ENCODE results near the gene IL21. TPM values are rescaled to one million over a fixed set of nuclear protein-coding genes. Genes with fewer than 3 reads are reported as not detected.
"Not testable (repeated sequence)": the region's sequence is repeated elsewhere in the genome, so short reads cannot be mapped to it uniquely, and the experiment has no call there.

IL21 gene
- polyA plus RNA-seq, 1 donor (not counting 4 experiments of a cell fraction or from before 2014, with no cell fraction given): not detected

GRCh38 chr4:122658377-122658776 lies 37.5 kb upstream of the IL21 start:
- no peaks in the 10 kb centered on the region for H3K36me3 ChIP-seq (ENCODE audit: control insufficient read depth in 2 of 2, extremely low read depth in 1 of 2, insufficient read depth in 2 of 2, low read length in 2 of 2)
- no peaks in the 10 kb centered on the region for H3K27me3 ChIP-seq (ENCODE audit: control insufficient read depth, extremely low read depth, insufficient read depth, low read length)
- no peak overlapping the region for H2AFZ ChIP-seq (ENCODE audit: control insufficient read depth, low read length)
- no peak overlapping the region for H3K4me3 ChIP-seq (ENCODE audit: control insufficient read depth in 2 of 3, extremely low read depth in 1 of 3, insufficient read depth in 2 of 3, low read depth in 1 of 3, low read length in 3 of 3)
- H3K9ac ChIP-seq (ENCODE audit: control insufficient read depth, extremely low read depth, insufficient read depth, low read length): no peak overlapping the region
- H4K20me1 ChIP-seq (ENCODE audit: control insufficient read depth, extremely low read depth, insufficient read depth, low read length): no peaks in the 10 kb centered on the region
- no peaks in the 10 kb centered on the region for H3K9me1 ChIP-seq (ENCODE audit: control insufficient read depth, extremely low read depth, insufficient read depth, low read length)
- H3K27ac ChIP-seq (ENCODE audit: control insufficient read depth, insufficient read depth, low read length): no peak overlapping the region
- no peaks in the 10 kb centered on the region for H3K79me2 ChIP-seq (ENCODE audit: control insufficient read depth, insufficient read depth, low read length)
- H3K4me1 ChIP-seq (ENCODE audit: control insufficient read depth, extremely low read depth, insufficient read depth, low read length): no peaks in the 10 kb centered on the region
- dilution Hi-C loops (cut with MboI; ENCODE audit: extremely low pct_ligation_motif_present, low sequenced_read_pairs): no loop called here
- no peak overlapping the region for H3K4me2 ChIP-seq (ENCODE audit: control insufficient read depth, extremely low read depth, insufficient read depth, low read depth, low read length)
- DNase-seq (ENCODE audit: low read depth, low spot score): no peak
- H3K9me3 ChIP-seq (ENCODE audit: control insufficient read depth, low read depth, low read length): no peaks in the 10 kb centered on the region
- no peak for FAIRE-seq
- TF ChIP-seq CTCF (optimal IDR thresholded peaks at IDR 0.05 in 1 of 3, IDR thresholded peaks at IDR 0.05 in 1 of 3, conservative IDR thresholded peaks at IDR 0.05 in 1 of 3; ENCODE audit: extremely low read depth in 1 of 3, insufficient read depth in 2 of 3, low read length in 3 of 3): no peak
- TF ChIP-seq EZH2 (IDR thresholded peaks at IDR 0.05; ENCODE audit: low read length): no peak

- Histone ChIP-seq H3K4me2 (ENCODE audit: control insufficient read depth, extremely low read depth, insufficient read depth, low read depth, low read length) (no peak overlapping the region), H3K9me1 (ENCODE audit: control insufficient read depth, extremely low read depth, insufficient read depth, low read length) (no peaks in the 10 kb centered on the region), H4K20me1 (ENCODE audit: control insufficient read depth, extremely low read depth, insufficient read depth, low read length) (no peaks in the 10 kb centered on the region), H3K79me2 (ENCODE audit: control insufficient read depth, insufficient read depth, low read length) (no peaks in the 10 kb centered on the region), H3K4me1 (ENCODE audit: control insufficient read depth, extremely low read depth, insufficient read depth, low read length) (no peaks in the 10 kb centered on the region), H3K9ac (ENCODE audit: control insufficient read depth, extremely low read depth, insufficient read depth, low read length) (no peak overlapping the region), H2AFZ (ENCODE audit: control insufficient read depth, low read length) (no peak overlapping the region), H3K27ac (ENCODE audit: control insufficient read depth, insufficient read depth, low read length) (no peak overlapping the region), H3K36me3 (ENCODE audit: control insufficient read depth in 2 of 2, extremely low read depth in 1 of 2, insufficient read depth in 2 of 2, low read length in 2 of 2) (no peaks in the 10 kb centered on the region), H3K4me3 (ENCODE audit: control insufficient read depth in 2 of 3, extremely low read depth in 1 of 3, insufficient read depth in 2 of 3, low read depth in 1 of 3, low read length in 3 of 3) (no peak overlapping the region), H3K9me3 (ENCODE audit: control insufficient read depth, low read depth, low read length) (no peaks in the 10 kb centered on the region), H3K27me3 (ENCODE audit: control insufficient read depth, extremely low read depth, insufficient read depth, low read length) (no peaks in the 10 kb centered on the region)
- FAIRE-seq (no peak), DNase-seq (ENCODE audit: low read depth, low spot score) (no peak)
- TF ChIP-seq EZH2 (IDR thresholded peaks at IDR 0.05; ENCODE audit: low read length) (no peak), CTCF (optimal IDR thresholded peaks at IDR 0.05 in 1 of 3, IDR thresholded peaks at IDR 0.05 in 1 of 3, conservative IDR thresholded peaks at IDR 0.05 in 1 of 3; ENCODE audit: extremely low read depth in 1 of 3, insufficient read depth in 2 of 3, low read length in 3 of 3) (no peak)
- dilution Hi-C loops (cut with MboI; ENCODE audit: extremely low pct_ligation_motif_present, low sequenced_read_pairs): no loop called here
Observed at GRCh38 chr4:122657553-122657952, 36.7 kb upstream of the IL21 start.

GRCh38 chr4:122656583-122656982 lies 35.7 kb upstream of the IL21 start:
- dilution Hi-C loops (cut with MboI; ENCODE audit: extremely low pct_ligation_motif_present, low sequenced_read_pairs): not testable (repeated sequence)

More at GRCh38 chr4:122656583-122656982, 35.7 kb upstream of the IL21 start:
- H3K36me3 ChIP-seq (ENCODE audit: control insufficient read depth in 2 of 2, extremely low read depth in 1 of 2, insufficient read depth in 2 of 2, low read length in 2 of 2); H3K79me2 ChIP-seq (ENCODE audit: control insufficient read depth, insufficient read depth, low read length); H3K27ac ChIP-seq (ENCODE audit: control insufficient read depth, insufficient read depth, low read length); DNase-seq (ENCODE audit: low read depth, low spot score); H3K9me1 ChIP-seq (ENCODE audit: control insufficient read depth, extremely low read depth, insufficient read depth, low read length); H3K27me3 ChIP-seq (ENCODE audit: control insufficient read depth, extremely low read depth, insufficient read depth, low read length); H3K4me1 ChIP-seq (ENCODE audit: control insufficient read depth, extremely low read depth, insufficient read depth, low read length); H3K9me3 ChIP-seq (ENCODE audit: control insufficient read depth, low read depth, low read length); H3K4me2 ChIP-seq (ENCODE audit: control insufficient read depth, extremely low read depth, insufficient read depth, low read depth, low read length); H3K9ac ChIP-seq (ENCODE audit: control insufficient read depth, extremely low read depth, insufficient read depth, low read length); FAIRE-seq; H4K20me1 ChIP-seq (ENCODE audit: control insufficient read depth, extremely low read depth, insufficient read depth, low read length); H2AFZ ChIP-seq (ENCODE audit: control insufficient read depth, low read length); H3K4me3 ChIP-seq (ENCODE audit: control insufficient read depth in 2 of 3, extremely low read depth in 1 of 3, insufficient read depth in 2 of 3, low read depth in 1 of 3, low read length in 3 of 3): not testable (repeated sequence)

Data from keratinocyte (primary cell).